HG03575 (cell line): ENCODE results near the gene SURF2.
"Not testable (repeated sequence)": the region's sequence is repeated elsewhere in the genome, so short reads cannot be mapped to it uniquely, and the experiment has no call there.

ENCODE experiments used
- ATAC-seq: cut with Tn5 transposase; IDR thresholded peaks from one replicate; pipeline ENCODE4 v1.9.1; 2021; ENCODE audit not compliant: unreplicated experiment, insufficient number of reproducible peaks, low FRiP score; ENCODE audit errors: extremely low read depth

SURF2 gene

GRCh38 chr9:133334161-133334560, 22.2 kb upstream of the SURF2 start:
- ATAC-seq = no peak

GRCh38 chr9:133334888-133335287, 21.5 kb upstream of the SURF2 start:
- ATAC-seq = not testable (repeated sequence)

- ATAC-seq = peak; percentile 61
Measured at GRCh38 chr9:133335924-133336811, 20.2 kb upstream of the SURF2 start, which contains the start of gene SURF6. TSS of gene SURF6 (minus strand) at chr9:133336188. CDS start at chr9:133336132, 56 bp downstream.

GRCh38 chr9:133339641-133340040, 16.7 kb upstream of the SURF2 start:
- no peak for ATAC-seq

GRCh38 chr9:133340256-133340655, 16.1 kb upstream of the SURF2 start:
- ATAC-seq = no peak

GRCh38 chr9:133340916-133341315, 15.4 kb upstream of the SURF2 start:
- ATAC-seq = no peak

GRCh38 chr9:133341369-133342068, 14.8 kb upstream of the SURF2 start:
- no peak for ATAC-seq

GRCh38 chr9:133342069-133342406, 14.3 kb upstream of the SURF2 start:
- no peak for ATAC-seq

GRCh38 chr9:133342570-133342969, 13.8 kb upstream of the SURF2 start:
- no peak for ATAC-seq

GRCh38 chr9:133344071-133344470, 12.3 kb upstream of the SURF2 start:
- no peak for ATAC-seq

- no peak for ATAC-seq
Measured at GRCh38 chr9:133344979-133345378, 11.4 kb upstream of the SURF2 start.

GRCh38 chr9:133345596-133345995, 10.8 kb upstream of the SURF2 start:
- no peak for ATAC-seq

GRCh38 chr9:133346021-133346785, 10.1 kb upstream of the SURF2 start:
- no peak for ATAC-seq

GRCh38 chr9:133347515-133347984, 8.8 kb upstream of the SURF2 start:
- no peak for ATAC-seq

- no peak for ATAC-seq
Measured at GRCh38 chr9:133347985-133348717, 8.2 kb upstream of the SURF2 start, which contains the start of the genes MED22 and RPL7A. TSS of gene MED22 (minus strand) at chr9:133348131. CDS start at chr9:133346662, 1,469 bp downstream. TSS of gene RPL7A (plus strand) at chr9:133348218. CDS start at chr9:133348244, 26 bp downstream.

GRCh38 chr9:133348718-133349573, 7.4 kb upstream of the SURF2 start:
- no peak for ATAC-seq

- no peak for ATAC-seq
Measured at GRCh38 chr9:133349965-133350616, 6.3 kb upstream of the SURF2 start.
